BJ (cell line): ENCODE measurements around the gene SLC39A11. TPM values are rescaled to one million over a fixed set of nuclear protein-coding genes. Genes with fewer than 3 reads are reported as not detected.
"Not testable (repeated sequence)": the region's sequence is repeated elsewhere in the genome, so short reads cannot be mapped to it uniquely, and the experiment has no call there.

ENCODE experiments used
- CTCF ChIA-PET: fragments of 350-600 bp; formaldehyde crosslinking; extraction: SDS; loops from one replicate; lab custom pipeline; 2021; ENCODE audit warnings: antibody characterized with exemption, inconsistent platforms; lab: Yijun Ruan, JAX
- POLR2A ChIA-PET: fragments of 300-600 bp; sonication (Branson Sonifier 250); formaldehyde crosslinking; extraction: SDS; loops from one replicate; lab custom pipeline; 2021; ENCODE audit warnings: antibody characterized with exemption; lab: Charles Lee
- DNase-seq: peaks from one replicate; pipeline ENCODE4 v3.0.0-alpha.2; 2011; ENCODE audit warnings: low read depth
- H3K27me3 ChIP-seq: 2 replicates; pipeline ENCODE4 v1.6.0; 2011; ENCODE audit warnings: low read length; ENCODE audit not compliant: control insufficient read depth, insufficient read depth
- H3K36me3 ChIP-seq: 2 replicates; pipeline ENCODE4 v1.5.1; 2011; ENCODE audit warnings: low read length; ENCODE audit not compliant: control insufficient read depth, insufficient read depth
- H3K4me3 ChIP-seq: 2 replicates; pipeline ENCODE4 v1.5.1; 2011; ENCODE audit warnings: low read depth, mild to moderate bottlenecking, control low read depth, low read length
- polyA plus RNA-seq: library from polyadenylated mRNA; depleted of rRNA; stranded (reverse); fragments of >200 nt; gene quantifications from 2 replicates; pipeline ENCODE4 v1.2.3, GENCODE V29; 2011
- TF ChIP-seq, protein P1 (sequence below): IDR thresholded peaks from 2 replicates; pipeline ENCODE4 v1.5.1; 2011; ENCODE audit warnings: low read depth, mild to moderate bottlenecking, control low read depth, inconsistent platforms, low read length, moderate library complexity; ENCODE audit not compliant: insufficient read depth

Gene SLC39A11
- polyA plus RNA-seq, 1 experiment: 20.9 TPM

DNA sequence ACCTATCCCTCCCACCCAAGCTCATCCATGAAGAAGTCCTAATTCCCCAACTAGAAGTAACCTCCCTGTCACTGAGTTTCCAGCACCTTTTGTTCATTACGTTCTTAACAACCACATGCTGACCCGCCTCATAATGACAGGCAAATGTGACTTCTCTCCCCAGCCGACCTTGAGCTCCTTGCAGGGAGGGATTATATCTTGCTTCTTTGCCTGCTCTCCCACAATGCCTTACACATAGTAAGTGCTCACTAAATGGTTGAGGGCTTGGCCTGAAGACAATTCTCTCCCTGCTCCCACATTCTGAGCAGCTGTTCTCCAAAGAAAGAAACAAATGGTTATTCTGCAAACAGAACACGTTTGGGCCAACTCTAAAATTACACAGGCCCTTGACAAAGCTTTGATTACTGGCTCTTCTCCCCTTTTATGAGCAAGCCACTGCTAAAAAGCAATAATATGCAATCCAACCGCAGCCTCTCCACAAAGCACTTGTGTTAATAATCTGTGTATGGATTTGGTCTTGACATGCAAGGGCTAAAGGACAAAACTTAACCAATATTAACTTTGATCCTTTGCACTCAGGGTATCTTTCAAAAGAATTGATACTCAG lies 23.2 kb downstream of the SLC39A11 start:
- TF ChIP-seq, protein P1, sequence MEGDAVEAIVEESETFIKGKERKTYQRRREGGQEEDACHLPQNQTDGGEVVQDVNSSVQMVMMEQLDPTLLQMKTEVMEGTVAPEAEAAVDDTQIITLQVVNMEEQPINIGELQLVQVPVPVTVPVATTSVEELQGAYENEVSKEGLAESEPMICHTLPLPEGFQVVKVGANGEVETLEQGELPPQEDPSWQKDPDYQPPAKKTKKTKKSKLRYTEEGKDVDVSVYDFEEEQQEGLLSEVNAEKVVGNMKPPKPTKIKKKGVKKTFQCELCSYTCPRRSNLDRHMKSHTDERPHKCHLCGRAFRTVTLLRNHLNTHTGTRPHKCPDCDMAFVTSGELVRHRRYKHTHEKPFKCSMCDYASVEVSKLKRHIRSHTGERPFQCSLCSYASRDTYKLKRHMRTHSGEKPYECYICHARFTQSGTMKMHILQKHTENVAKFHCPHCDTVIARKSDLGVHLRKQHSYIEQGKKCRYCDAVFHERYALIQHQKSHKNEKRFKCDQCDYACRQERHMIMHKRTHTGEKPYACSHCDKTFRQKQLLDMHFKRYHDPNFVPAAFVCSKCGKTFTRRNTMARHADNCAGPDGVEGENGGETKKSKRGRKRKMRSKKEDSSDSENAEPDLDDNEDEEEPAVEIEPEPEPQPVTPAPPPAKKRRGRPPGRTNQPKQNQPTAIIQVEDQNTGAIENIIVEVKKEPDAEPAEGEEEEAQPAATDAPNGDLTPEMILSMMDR: no peak
- peaks cover 2% of the 10 kb centered on the region; the same call in 1 of the 2 replicates for H3K36me3 ChIP-seq
- no peaks in the 10 kb centered on the region for H3K27me3 ChIP-seq
- ChIA-PET CTCF (interaction anchor here (0.9 to 1.3 kb wide), 3 partner anchors 16 to 100 kb away, joined by 3 to 4 read pairs (median 3); no protein-coding TSS in a partner anchor), POLR2A (no interaction called here)
- no peak for DNase-seq
- no peak overlapping the region for H3K4me3 ChIP-seq

GRCh38 chr17:73068322-73069153 lies 23.9 kb downstream of the SLC39A11 start:
- TF ChIP-seq, protein P1: no peak
- DNase-seq: peak; percentile 40
- POLR2A ChIA-PET: no interaction called here
- H3K36me3 ChIP-seq: no peaks in the 10 kb centered on the region
- no peak overlapping the region for H3K4me3 ChIP-seq
- no peaks in the 10 kb centered on the region for H3K27me3 ChIP-seq
- CTCF ChIA-PET: interaction anchor here (0.9 to 1.3 kb wide), 3 partner anchors 15 to 99 kb away, joined by 3 to 4 read pairs (median 3); no protein-coding TSS in a partner anchor

DNA sequence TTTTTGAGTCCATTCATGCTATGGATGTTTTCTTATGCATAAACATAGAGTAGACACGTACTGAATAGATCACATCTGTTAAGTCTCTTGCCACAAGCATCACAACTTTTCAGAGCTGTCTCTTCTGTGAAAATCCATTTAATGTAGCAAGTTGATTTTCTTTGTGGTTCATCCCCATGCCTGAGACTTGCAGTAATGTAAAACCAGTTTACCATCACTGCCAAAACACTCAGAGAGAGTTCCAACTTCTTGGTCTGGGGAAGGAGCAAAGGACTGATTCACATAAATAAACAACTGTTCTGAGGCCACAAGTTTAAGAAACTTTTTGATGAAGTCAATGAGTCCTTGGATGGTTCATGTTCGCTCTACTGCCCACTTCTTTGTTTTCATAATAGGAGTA lies 24.8 kb downstream of the SLC39A11 start:
- H3K36me3 ChIP-seq, POLR2A ChIA-PET, H3K4me3 ChIP-seq, CTCF ChIA-PET, H3K27me3 ChIP-seq: not testable (repeated sequence)
- peak; percentile 54 for DNase-seq

- no peak overlapping the region for H3K4me3 ChIP-seq
- no peak for DNase-seq
- H3K27me3 ChIP-seq: no peaks in the 10 kb centered on the region
- H3K36me3 ChIP-seq: no peaks in the 10 kb centered on the region
- TF ChIP-seq, protein P1: no peak
- ChIA-PET POLR2A (no interaction called here), CTCF (no interaction called here)
Measured at GRCh38 chr17:73067075-73067474, 25.4 kb downstream of the SLC39A11 start.

GRCh38 chr17:73066148-73066884 lies 26.2 kb downstream of the SLC39A11 start:
- Histone ChIP-seq H3K4me3 (no peak overlapping the region), H3K36me3 (no peaks in the 10 kb centered on the region), H3K27me3 (no peaks in the 10 kb centered on the region)
- no peak for DNase-seq
- POLR2A ChIA-PET: no interaction called here
- CTCF ChIA-PET: no interaction called here
- TF ChIP-seq, protein P1: no peak
